ENCODE measurements around the gene OBSCN.

The OBSCN gene

DNA sequence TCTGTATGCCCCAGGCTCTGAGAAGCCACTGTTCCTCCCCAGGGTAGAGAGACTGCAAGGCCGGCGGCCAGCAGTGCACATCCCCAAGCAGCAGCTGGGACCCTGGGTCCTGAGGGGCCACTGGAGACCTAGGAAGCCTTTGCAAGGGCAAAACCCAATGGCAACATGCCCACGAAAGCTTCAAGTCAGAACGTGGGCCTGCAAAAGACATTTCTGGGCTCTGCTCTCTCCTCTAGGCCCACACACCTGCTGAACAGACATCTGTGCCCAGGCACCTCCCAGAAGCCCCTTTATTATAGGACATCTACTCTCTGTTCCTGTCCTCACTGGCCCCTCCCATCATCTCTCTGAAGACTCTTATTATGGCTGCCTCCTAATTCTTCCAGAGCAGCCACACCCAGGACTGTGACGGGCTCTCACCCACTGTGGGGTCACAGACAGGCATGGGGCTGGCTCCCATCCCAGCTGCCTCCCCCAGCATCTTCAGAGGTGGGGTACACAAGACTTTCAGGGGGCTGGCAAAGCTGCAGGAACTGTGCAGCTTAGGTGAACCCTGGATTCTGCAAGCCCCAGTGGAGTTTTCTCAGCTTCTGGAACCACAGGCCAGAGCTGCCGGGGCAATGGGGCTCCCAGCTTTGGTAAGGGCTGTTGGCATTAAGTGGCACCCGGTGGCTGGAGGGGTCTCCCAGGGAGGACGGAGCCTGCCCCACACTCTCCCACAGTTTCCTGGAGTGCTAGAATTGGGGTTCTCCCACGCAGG lies 186.1 kb downstream of the OBSCN start:
- DNase-seq = no peak

DNA sequence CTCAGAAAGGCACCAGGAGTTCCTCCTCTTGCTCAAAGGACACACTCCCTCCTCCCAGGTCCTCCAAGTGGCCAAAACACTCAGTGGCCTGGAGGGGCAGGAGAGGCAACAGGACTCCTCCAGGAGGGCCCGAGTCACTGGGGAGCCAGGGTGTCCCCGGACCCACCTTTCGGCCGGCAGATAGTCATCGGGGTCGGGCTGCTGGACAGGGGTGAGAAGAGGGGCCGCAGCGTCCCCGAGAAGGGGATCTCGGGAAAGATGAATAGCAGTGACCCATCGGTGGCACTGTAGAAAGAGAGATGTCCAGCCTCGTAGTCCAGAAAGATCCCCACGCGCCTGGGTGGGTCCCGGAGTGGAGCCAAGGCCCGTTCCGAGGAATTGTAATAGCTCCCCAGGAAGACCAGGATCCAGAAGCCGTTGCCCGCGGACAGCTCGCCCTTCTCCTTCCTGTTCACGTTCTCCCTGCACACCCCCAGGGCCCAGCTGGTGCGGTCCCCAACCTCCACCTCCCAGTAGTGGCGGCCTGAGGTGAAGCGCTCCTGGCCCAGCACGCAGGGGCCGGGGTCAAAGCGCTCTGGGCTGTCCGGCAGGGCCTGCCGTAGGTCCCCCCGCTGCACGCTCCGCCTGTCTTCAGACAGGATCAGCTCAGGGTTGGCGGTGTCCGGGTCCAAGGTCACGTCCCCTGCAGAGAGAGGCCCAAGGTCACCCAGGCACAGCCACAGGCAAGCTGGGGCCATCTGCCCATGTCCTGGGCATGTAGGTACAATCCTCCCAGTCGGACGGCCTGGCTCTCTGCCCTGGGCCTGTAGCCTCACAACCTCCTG lies 186.9 kb downstream of the OBSCN start:
- no peak for DNase-seq

DNA sequence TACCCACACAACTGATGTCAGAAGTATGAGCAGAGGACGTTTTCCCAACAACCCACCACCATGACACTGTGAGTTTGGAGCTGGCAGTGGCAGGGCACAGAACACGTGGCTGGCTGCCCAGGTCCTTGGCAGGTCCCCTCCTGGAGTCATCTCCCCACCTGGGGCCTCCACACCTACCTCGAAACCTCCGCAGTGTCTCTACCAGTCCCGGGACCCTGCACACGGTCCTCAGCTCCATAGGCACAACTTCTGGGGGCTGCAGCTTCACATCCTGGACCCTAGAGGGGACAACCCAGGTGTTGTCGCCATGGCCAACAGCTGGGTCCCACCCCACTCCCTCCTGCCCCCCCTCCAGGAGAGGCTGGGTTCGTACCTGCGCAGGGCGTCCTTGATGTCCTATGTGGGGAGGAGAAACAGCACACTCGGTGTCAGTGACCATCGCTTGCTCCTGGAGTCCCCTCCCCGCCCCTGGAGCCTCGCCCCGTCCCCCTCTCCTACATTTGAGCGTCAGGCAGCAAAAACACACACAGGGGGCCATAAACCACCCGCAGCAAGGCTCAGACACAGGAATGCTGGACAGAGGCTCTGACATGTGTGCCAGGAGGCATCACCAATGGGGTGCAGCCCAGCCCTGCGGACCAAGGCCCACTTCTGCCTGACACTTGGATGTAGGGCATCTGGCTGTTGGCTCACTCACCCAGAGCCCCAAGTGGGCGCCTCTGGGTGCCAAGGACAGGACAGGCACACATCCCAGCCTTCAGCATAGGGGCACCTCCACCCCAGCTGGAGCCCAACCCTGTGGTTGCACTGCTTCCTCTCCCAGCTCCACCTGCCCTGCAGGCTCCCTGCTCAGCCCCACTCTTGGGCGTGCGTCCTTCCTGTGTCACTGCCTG lies 189.2 kb downstream of the OBSCN start:
- DNase-seq = no peak

DNA sequence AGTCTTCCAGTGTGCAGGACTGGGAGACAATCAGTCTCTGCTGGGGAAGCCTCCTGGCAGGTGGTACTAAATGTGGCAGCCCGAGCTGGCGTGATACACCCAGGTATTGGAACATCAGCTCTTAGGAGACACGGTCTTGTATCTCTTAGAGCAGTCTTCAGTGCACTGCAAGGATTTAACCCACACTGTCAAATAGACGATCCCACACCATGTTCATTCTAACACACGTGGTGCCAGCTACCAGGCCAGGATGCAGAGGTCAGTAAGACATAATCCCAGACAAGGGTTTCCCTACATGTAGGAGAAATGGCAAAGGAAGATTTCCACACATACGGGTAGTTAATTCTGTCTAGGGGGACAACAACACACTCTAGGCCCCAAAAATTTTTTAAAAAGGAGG lies 190.1 kb downstream of the OBSCN start:
- no peak for DNase-seq

DNA sequence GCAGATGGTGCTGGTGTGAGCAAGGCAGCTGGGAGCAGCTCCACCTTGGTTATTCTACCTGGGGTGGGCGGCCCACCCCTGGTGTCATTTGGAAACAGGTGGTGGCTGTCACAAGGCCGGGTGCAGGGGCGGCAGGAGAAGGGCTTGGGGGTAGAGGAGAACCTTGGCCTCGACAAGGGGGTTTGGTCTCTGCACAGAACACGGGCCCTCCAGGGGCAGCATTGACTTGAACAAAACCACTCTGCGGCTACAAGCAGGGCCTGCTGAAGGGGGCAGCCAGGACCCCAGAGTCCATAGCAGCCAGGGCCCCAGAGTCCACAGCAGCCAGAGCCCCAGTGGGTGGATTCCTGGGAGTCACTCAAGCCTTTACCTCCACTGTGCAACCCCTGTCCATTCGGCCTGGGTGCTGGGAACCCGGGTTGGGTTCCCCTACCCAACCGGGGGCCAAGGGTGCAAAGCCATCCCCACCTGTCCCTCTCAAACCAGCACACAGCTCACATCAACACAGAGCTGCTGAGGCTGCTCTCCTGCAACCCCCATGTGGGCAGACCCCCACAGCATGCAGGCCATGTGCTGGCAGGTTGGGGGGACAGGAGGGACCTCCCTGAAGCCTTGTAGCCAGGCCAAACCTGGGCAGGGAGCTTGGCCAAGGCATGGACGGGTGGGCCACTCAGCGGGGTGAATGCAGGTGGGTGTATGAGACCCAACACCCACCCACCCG lies 191.1 kb downstream of the OBSCN start:
- DNase-seq = no peak

DNA sequence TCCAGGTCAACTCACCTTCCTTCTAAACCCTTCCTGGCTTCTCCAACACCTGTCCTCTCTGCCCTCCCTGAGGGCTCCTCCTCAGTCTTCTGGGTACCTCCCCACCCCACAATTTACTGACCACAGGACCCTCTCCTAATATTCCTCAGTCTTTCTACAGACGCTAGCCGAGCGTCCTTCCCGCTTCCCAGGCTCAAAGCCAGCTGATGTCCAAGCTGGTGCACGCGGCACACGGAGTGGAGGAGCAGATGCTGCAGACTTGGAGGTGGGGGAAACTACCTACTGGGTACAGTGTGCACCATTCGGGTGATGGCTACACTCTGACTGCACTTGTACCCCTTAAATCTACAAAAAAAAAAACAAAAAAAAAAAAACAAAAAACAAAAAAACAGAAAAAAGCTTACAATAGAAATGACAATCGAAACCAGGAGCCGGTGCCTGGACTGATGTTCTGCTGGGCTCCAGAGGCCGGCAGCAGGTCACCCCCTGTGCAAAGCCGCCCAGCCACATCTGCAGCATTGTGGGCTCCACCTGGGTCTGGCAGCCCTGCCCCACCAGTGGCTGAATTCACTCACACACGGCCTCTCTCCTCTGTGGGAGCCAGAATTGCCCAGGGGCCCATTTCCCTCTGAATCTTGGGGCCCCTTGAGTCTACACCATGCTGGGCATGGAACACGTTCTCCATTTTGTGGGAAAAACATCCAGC lies 191.8 kb downstream of the OBSCN start:
- DNase-seq = no peak

DNA sequence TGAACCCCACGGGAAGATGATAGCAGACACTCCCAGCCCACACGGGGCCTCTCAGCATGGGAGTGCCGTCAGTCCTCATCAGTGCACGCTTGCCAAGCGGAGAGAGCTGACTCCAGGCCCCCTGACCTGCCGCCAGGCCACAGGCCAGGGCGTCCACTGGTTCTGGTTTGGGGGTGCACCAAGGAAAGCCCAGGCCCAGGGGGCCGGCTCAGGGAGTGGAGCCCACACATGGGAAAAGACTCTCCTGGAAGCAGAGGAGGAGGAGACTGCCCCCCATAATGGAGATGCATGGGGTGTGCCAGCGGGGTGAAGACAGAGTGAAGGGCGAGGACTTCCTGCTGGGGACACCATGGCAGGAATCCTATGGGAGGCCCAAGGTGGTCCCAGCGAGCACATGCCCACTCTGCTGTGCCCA lies 192.4 kb downstream of the OBSCN start:
- no peak for DNase-seq

DNA sequence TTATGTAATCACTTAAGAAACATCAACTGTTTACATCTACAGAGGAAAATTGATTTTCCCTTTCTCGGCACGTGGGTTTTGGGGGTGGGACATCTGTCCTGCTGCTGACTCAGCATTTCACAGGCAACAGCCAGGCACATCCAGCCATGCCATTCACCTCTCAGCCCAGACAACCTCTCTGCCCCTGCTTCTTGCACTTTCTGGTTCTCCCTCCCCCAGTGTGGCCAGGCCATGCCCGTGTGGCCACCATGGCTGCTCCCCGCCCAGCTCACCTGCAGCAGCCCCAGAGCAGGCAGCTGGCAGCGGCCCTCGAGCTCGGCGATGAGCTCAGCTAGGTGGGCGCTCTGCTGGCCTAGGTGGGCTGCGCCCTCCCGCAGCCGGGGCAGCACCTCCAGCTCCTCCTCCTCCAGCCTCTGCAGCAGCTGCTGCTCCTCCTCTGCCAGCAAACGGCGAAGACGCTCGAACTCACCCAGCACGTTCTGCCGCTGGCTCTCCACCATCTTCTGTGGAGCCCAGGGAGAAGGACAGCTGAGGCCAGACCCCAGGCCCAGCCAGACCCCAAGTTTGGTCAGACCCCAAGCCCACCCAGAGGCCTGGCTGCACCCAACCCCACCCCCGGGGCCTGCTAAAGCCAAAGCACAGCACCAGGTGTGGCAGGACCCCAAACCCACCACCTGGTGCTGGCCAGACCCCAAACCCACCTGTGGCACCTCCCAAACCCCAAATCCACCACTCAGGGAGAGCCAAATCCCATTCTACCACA lies 193.0 kb downstream of the OBSCN start:
- no peak for DNase-seq

DNA sequence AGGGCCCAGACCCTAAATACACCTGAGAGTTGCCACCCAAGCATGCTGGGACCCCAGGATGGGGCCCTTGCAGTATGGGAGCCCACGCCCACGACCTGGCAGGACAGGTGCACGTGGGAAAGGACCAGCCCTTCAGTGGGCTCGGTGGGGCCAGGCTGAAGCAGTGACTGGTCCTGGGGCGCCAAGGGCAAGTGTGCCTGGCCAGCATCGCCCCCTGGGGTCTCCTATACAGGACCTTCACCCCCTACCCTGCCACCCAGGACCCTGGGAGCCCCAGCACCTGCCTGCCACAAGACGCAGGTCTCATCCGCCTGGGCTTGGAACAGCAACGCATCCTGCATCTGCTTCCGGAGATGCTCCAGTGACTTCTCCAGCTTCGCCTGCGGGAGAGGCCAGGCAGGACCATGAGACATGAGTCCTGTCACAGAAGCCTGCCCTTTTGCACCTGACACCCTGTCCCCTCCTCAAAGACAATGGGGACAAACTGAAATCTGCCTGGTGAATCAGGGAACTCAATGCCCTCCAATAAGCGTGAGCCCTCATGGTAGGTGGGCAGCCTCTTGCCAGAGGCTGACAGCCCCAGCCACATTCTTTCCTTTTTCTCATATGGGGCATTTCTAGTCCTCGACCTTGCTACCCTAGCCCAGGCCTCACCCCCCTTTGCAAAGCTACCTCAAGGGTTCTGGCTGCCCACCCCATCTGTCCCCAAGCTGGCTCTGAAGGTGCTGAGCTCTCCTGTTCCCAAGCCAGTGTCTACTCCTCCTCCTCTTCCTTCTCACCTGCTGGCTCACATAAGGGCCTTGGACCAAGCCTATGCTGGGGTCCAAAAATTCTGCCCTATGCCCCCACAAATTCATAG lies 194.2 kb downstream of the OBSCN start:
- DNase-seq = no peak

DNA sequence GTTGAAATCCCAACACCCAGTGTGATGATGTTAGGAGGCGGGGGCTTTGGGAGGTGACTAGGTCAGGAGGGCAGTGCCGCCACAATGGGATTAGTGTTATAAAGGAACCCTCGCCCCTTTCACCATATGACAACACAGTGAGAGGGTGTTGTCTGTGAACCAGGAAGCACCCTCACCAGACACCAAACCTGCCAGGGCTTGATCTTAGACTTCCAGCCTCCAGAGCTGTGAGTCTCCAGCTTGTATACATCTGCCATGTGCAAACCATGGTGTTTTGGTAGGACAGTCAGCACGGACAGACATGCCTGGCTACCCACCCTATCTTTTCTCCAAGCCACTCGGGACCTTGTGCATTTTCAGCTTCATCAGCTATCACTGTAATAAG lies 194.8 kb downstream of the OBSCN start:
- DNase-seq = no peak

DNA sequence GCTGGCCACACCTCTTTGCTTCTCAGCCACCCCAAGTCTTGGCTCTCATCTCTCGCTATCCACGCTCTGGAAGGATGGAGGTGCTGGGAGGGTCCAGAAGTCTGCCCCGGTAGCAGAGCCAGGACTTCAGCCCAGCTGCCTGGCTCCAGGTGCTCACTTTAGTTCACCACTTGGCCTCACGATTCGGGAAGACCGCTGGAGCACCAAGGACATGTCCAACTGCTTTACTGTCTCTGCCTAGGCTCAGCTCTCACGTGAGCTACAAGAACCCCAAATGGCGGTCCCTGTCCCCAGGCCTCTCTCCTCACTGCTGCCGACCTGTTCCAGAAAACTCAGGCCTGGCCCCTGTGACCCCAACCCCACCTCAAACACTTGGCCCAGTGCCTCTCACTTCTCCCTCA lies 195.4 kb downstream of the OBSCN start:
- DNase-seq = no peak

DNA sequence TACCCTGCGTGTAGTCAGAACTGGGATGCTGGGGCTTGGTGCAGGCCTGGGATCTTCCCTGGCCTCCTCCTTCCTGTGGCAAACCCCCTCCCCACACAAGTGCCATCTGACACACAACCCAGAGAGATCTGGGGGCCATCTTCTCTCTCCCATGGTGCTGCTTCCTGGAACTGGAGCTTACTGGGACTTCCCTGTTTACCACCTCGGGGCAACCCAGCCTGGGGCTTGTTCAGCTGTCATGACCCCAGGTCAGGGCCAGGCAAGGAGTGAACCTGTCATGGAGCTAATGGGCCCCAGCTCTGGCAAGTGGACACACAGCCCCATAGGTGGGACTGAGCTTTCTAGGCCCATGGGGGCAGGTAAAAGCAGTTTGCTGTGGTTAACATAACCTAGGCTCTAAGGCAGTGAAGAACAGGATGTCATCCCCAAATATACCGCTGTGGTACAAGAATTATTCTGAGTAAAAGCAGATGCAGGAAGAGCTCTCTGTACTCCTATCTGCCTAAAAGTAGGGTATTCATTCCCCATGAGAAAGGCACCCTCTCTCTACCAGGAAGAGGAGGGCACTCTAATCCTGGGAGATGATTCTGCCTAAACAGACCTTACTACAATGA lies 196.4 kb downstream of the OBSCN start:
- no peak for DNase-seq

DNA sequence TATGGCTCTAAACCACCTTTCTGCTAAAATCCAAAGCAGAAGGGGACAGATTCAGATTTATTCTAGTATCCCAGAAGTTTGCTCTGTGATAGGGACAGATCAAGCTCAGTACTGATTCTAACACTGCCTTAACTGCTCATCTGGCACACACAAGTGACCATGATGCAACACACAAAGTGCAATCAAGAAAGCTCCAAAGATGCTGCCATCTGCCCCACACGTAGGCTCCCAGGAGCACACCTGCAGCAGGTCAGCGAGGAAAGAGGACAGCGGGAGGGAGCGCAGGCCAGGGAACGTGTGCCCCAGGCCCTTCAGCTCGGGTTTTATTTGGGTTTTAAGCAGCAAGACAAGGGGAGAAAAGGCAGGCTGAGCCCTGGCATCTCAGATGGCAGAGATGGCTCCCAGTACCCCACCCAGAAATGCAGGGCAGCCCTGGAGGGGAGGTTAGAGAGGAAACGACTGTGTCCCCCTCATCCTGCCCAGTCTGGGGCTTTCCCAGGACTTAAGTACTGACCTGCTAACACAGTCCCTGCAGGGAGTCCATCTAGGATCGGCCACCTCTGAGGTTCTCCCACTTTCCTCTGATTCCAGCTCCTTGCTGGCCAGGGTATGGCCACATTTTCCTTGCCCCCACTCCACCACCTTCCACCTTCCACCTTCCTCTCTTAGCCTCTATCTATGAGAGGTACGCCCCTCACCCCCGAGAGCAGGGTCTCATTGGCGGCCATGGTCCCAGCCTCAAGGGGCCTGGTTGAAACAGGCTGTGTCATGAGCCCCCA lies 197.5 kb downstream of the OBSCN start:
- no peak for DNase-seq

DNA sequence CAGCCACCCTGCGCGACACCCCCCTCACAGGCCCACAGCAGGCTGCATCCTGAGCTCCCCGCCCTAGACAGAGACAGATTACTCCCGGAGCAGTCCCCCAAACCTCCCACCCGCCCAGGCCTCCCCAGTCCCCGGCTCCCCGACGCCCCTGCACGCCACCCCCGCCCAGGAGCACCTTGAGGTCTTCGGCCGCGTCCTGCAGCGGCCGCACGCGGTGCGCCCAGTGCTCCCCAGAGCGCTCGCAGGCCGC lies 198.1 kb downstream of the OBSCN start:
- DNase-seq = no peak

DNA sequence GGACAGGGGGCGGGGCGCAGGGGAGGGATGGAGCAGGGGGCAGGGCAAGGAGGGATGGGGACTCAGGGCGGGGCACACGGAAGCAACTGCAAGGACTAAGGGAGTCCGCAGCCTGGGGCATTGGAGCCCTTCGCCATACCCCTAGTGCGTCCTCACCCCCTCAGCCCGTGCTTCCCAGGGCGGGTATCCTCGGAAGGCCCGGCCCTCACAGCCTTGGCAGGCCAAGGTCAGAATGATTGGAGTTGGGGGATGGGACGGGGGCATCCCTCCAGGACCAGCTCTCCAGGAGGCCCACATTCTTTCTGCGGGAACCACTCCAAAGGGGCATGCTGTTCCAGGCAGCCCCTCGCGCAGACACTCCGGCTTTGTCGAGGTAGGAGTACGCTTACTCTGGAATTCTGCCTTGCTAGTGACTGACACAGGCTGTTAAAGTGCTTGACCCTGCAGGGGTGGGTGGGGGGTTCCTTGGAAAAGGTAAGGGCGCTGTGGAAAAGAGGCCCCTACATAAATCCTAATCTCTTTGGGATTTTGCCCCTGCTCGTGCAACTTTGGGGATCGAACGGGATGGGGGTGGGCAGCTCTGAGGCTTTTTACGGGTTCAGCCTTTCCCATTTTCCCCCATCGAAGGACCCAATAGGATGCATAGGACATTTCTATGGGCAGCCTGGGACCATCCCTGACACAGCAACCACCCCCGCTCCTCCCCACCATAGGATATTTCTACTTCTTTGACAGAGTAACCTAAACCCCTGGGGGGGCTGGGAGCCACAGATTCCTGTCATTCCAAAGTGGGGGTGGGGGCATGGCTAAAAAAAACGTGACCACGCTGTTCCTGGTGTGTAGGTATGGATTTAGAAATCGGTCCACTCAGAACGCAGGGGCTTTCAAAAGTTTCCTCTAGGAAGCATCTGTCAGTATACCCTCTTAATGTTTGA lies 199.5 kb downstream of the OBSCN start:
- DNase-seq = no peak

DNA sequence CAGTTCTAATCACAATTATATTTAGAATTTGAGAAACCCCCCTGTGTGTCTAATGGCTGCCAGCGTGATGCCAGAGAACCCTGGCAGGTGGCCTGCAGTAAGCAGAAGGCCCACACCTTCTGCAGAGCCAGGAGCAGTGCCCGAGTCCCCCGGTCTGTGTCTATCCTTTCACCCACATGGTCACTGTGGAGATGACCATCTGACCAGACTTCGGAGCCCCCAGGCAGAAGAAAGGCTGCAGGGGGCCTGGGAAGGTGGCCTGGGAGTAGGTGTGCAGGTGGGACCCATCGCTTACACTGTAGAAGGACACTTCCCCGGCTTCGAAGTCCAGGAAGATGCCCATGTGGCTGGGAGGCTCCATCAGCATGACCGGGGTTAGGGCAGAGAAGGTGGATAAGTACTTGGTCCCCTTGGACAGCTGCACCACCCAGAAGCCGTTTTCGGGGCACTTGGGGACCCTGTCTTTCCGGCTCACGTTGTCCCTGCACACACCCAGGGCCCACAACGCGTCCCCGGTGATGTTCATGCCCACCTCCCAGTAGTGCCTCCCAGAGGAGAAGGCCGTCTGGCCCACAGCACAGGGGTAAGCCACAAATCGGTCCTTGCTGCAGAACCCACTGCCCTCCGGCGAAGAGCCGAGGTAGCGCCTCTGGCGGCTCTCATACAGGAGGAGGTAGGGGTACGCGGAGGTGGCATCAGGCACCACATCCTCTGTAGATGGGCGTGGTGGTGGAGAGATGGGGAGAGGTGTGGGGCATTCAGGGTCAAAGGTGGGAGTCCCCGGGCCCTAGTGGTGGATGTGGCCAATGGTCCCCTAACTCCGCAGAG lies 200.4 kb downstream of the OBSCN start:
- DNase-seq = no peak

Data from kidney glomerular epithelial cell (primary cell).